H9 (cell line): ENCODE data around the gene PLPPR5. TPM values are rescaled to one million over a fixed set of nuclear protein-coding genes. Genes with fewer than 3 reads are reported as not detected.

ENCODE experiments used
- DNase-seq: peaks from one replicate; pipeline ENCODE4 v3.0.0-alpha.2; 2017
- H2AFZ ChIP-seq: one replicate; pipeline ENCODE4 v1.6.1; 2013; ENCODE audit warnings: mild to moderate bottlenecking, low read length, control low read depth, moderate library complexity
- H2AK5ac ChIP-seq: 2 replicates; pipeline ENCODE4 v1.6.1; 2013; ENCODE audit warnings: low read length, control low read depth, mixed read lengths; ENCODE audit not compliant: insufficient read length
- H2BK120ac ChIP-seq: one replicate; pipeline ENCODE4 v1.6.1; 2013; ENCODE audit warnings: low read depth, mild to moderate bottlenecking, low read length, control low read depth, inconsistent platforms; ENCODE audit not compliant: poor library complexity, severe bottlenecking
- H2BK12ac ChIP-seq: 2 replicates; pipeline ENCODE4 v1.6.1; 2013; ENCODE audit warnings: low read length, control low read depth, mixed read lengths, low read depth; ENCODE audit not compliant: insufficient read length
- H2BK15ac ChIP-seq: 2 replicates; pipeline ENCODE4 v1.6.1; 2013; ENCODE audit warnings: low read depth, low read length, control low read depth
- H2BK20ac ChIP-seq: one replicate; pipeline ENCODE4 v1.6.1; 2013; ENCODE audit warnings: low read depth, mild to moderate bottlenecking, low read length, control low read depth, inconsistent platforms; ENCODE audit not compliant: poor library complexity, severe bottlenecking
- H2BK5ac ChIP-seq: 2 replicates; pipeline ENCODE4 v1.6.1; 2013; ENCODE audit warnings: low read length, control low read depth, mixed read lengths; ENCODE audit not compliant: insufficient read length
- H3K14ac ChIP-seq: 2 replicates; pipeline ENCODE4 v1.6.1; 2013; ENCODE audit warnings: low read length, control low read depth; ENCODE audit not compliant: insufficient read depth
- H3K18ac ChIP-seq: 2 replicates; pipeline ENCODE4 v1.6.1; 2013; ENCODE audit warnings: low read depth, mild to moderate bottlenecking, mixed read lengths, low read length, control low read depth; ENCODE audit not compliant: insufficient read length
- H3K23ac ChIP-seq: 2 replicates; pipeline ENCODE4 v1.6.1; 2013; ENCODE audit warnings: low read length, control low read depth, mixed read lengths, low read depth; ENCODE audit not compliant: insufficient read length
- H3K23me2 ChIP-seq: 2 replicates; pipeline ENCODE4 v1.6.1; 2013; ENCODE audit warnings: low read depth, mild to moderate bottlenecking, mixed read lengths, low read length, control low read depth; ENCODE audit not compliant: insufficient read length, poor library complexity, severe bottlenecking
- H3K27ac ChIP-seq: 2 replicates; pipeline ENCODE4 v1.5.1; 2013; ENCODE audit warnings: low read length, control low read depth, mixed read lengths, low read depth; ENCODE audit not compliant: insufficient read length
- H3K27me3 ChIP-seq: 2 replicates; pipeline ENCODE4 v1.6.1; 2013; ENCODE audit warnings: low read length, control low read depth, inconsistent platforms; ENCODE audit not compliant: insufficient read depth
- H3K4ac ChIP-seq: 2 replicates; pipeline ENCODE4 v1.6.1; 2013; ENCODE audit warnings: low read depth, mild to moderate bottlenecking, control low read depth, inconsistent platforms, low read length, moderate library complexity
- H3K4me1 ChIP-seq: 2 replicates; pipeline ENCODE4 v1.6.1; 2013; ENCODE audit warnings: low read length, control low read depth, inconsistent platforms; ENCODE audit not compliant: insufficient read depth
- H3K4me2 ChIP-seq: 2 replicates; pipeline ENCODE4 v1.6.1; 2013; ENCODE audit warnings: low read length, control low read depth, mixed read lengths; ENCODE audit not compliant: insufficient read length, insufficient read depth
- H3K56ac ChIP-seq: 2 replicates; pipeline ENCODE4 v1.6.1; 2013; ENCODE audit warnings: low read depth, mild to moderate bottlenecking, mixed read lengths, low read length, control low read depth; ENCODE audit not compliant: insufficient read length
- H3K79me1 ChIP-seq: 2 replicates; pipeline ENCODE4 v1.6.1; 2013; ENCODE audit warnings: low read depth, mild to moderate bottlenecking, moderate library complexity, low read length, control low read depth, inconsistent platforms; ENCODE audit not compliant: insufficient read depth, poor library complexity, severe bottlenecking
- H3K79me2 ChIP-seq: 2 replicates; pipeline ENCODE4 v1.6.1; 2013; ENCODE audit warnings: low read length, control low read depth, inconsistent platforms; ENCODE audit not compliant: insufficient read depth
- H3K9ac ChIP-seq: 2 replicates; pipeline ENCODE4 v1.6.1; 2013; ENCODE audit warnings: low read length, control low read depth, mixed read lengths; ENCODE audit not compliant: insufficient read length; ENCODE audit errors: extremely low read depth
- H3K9me3 ChIP-seq: one replicate; pipeline ENCODE4 v1.6.1; 2013; ENCODE audit warnings: low read depth, low read length, inconsistent platforms; ENCODE audit not compliant: control insufficient read depth
- H3T11ph ChIP-seq: one replicate; pipeline ENCODE4 v1.6.1; 2013; ENCODE audit warnings: mild to moderate bottlenecking, low read length, control low read depth, inconsistent platforms
- H4K20me1 ChIP-seq: one replicate; pipeline ENCODE4 v1.6.1; 2013; ENCODE audit not compliant: control insufficient read depth, insufficient read length, insufficient read depth
- H4K5ac ChIP-seq: 2 replicates; pipeline ENCODE4 v1.6.1; 2013; ENCODE audit warnings: low read depth, mild to moderate bottlenecking, mixed read lengths, low read length, control low read depth; ENCODE audit not compliant: insufficient read length
- H4K8ac ChIP-seq: replicated peaks from 2 replicates; pipeline ENCODE4 v1.6.1; 2013; ENCODE audit warnings: low read length, control low read depth, mixed read lengths, low read depth; ENCODE audit not compliant: insufficient read length
- H4K91ac ChIP-seq: 2 replicates; pipeline ENCODE4 v1.6.1; 2013; ENCODE audit warnings: low read depth, mild to moderate bottlenecking, moderate library complexity, mixed read lengths, low read length, control low read depth; ENCODE audit not compliant: insufficient read length
- H3K27ac Mint-ChIP-seq, 3 experiments: 2 replicates in 2 of 3; 3 replicates in 1 of 3; pipeline ENCODE4 v1.8.0; 2020 to 2021; ENCODE audit warnings: mixed read lengths in 3 of 3, mild to moderate bottlenecking in 1 of 3, moderate library complexity in 1 of 3
- H3K27me3 Mint-ChIP-seq: 2 replicates; pipeline ENCODE4 v1.8.0; 2021; ENCODE audit warnings: low read depth, mild to moderate bottlenecking, moderate library complexity, mixed read lengths
- H3K36me3 Mint-ChIP-seq, 3 experiments: 2 replicates in 2 of 3; 3 replicates in 1 of 3; pipeline ENCODE4 v1.8.0; 2020 to 2021; ENCODE audit warnings: low read depth in 3 of 3, mixed read lengths in 3 of 3; ENCODE audit not compliant: insufficient read depth in 1 of 3
- H3K4me1 Mint-ChIP-seq, 2 experiments: 2 replicates each; pipeline ENCODE4 v1.8.0; 2020; ENCODE audit warnings: mixed read lengths in 2 of 2
- H3K4me3 Mint-ChIP-seq, 2 experiments: 2 replicates in 1 of 2; 3 replicates in 1 of 2; pipeline ENCODE4 v1.8.0; 2020 to 2021; ENCODE audit warnings: mild to moderate bottlenecking in 2 of 2, mixed read lengths in 2 of 2, moderate library complexity in 1 of 2
- H3K9me3 Mint-ChIP-seq, 2 experiments: 2 replicates in 1 of 2; 3 replicates in 1 of 2; pipeline ENCODE4 v1.8.0; 2020; ENCODE audit warnings: mild to moderate bottlenecking in 2 of 2, mixed read lengths in 2 of 2, moderate library complexity in 1 of 2
- CTCF ChIP-seq: fragments of 200-600 bp; sonication (generic); conservative IDR thresholded peaks from 3 replicates; pipeline ENCODE4 v1.8.0; 2021; ENCODE audit warnings: antibody characterized with exemption, mild to moderate bottlenecking
- WGBS: extraction: QIAGEN DNeasy Blood & Tissue Kit; methylation state at CpG from one replicate; pipeline ENCODE4 v1.1.7; 2013; ENCODE audit warnings: missing lambda C conversion rate, low lambda C conversion rate, mixed read lengths; ENCODE audit not compliant: insufficient read length; ENCODE audit errors: extremely low coverage; 5-methylcytosine and 5-hydroxymethylcytosine counted together
- total RNA-seq: library from RNA; stranded (reverse); gene quantifications from 2 replicates; pipeline ENCODE4 v1.2.1, GENCODE V29; 2021

The PLPPR5 gene
- total RNA-seq, 1 experiment from 2014 or later: 1.4 TPM

DNA sequence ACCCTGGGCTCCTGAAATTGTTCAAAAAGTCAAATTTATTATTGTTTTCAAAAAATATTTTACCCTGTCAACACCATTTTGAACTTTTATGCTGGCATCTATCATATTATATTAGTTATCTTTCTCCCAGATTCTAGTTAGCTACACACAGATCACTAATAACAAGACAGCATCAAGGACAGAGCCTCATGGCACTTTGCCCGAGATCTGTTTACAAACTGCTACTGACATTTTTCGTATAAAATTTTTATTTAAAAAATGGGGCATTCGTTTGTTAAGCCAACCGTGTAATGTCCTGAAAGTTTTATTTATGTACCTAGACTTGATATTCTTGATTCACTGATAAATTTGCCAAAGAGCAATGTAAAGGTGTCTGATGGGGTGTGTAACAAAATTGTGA, 78.1 kb downstream of the PLPPR5 start:
- DNase-seq: no peak
- H4K91ac ChIP-seq: no peak overlapping the region
- H3K27ac Mint-ChIP-seq: no peak overlapping the region
- no peak overlapping the region for H3K4ac ChIP-seq
- no peak overlapping the region for H3K9ac ChIP-seq
- no peaks in the 10 kb centered on the region for H3K9me3 ChIP-seq
- H3K79me2 ChIP-seq: no peaks in the 10 kb centered on the region
- no peak overlapping the region for H4K5ac ChIP-seq
- H3K18ac ChIP-seq: no peak overlapping the region
- H2AK5ac ChIP-seq: no peak overlapping the region
- no peaks in the 10 kb centered on the region; the same call in 1 of the 2 replicates for H3K4me1 ChIP-seq
- H3K36me3 Mint-ChIP-seq: no peaks in the 10 kb centered on the region; a peak in 1 of 7 replicates
- no peak overlapping the region for H2BK120ac ChIP-seq
- no peaks in the 10 kb centered on the region for H4K20me1 ChIP-seq
- no peaks in the 10 kb centered on the region for H3K9me3 Mint-ChIP-seq
- H3K27ac ChIP-seq: no peak overlapping the region
- no peaks in the 10 kb centered on the region for H3K27me3 Mint-ChIP-seq
- no CpG with 5 or more reads among the region's 4 CpGs for WGBS
- TF ChIP-seq CTCF: no peak
- H3T11ph ChIP-seq: no peak overlapping the region
- no peak overlapping the region for H3K4me3 Mint-ChIP-seq
- H3K56ac ChIP-seq: no peak overlapping the region
- peaks cover 2 to 5% of the 10 kb centered on the region in 2 experiments; a peak in 3 of 4 replicates for H3K4me1 Mint-ChIP-seq
- no peak overlapping the region for H2BK15ac ChIP-seq
- H3K23ac ChIP-seq: no peak overlapping the region
- H2AFZ ChIP-seq: no peak overlapping the region
- H3K23me2 ChIP-seq: no peaks in the 10 kb centered on the region
- H3K4me2 ChIP-seq: no peak overlapping the region
- H3K27me3 ChIP-seq: no peaks in the 10 kb centered on the region
- no peak overlapping the region for H2BK20ac ChIP-seq
- no peak overlapping the region for H2BK5ac ChIP-seq
- H3K79me1 ChIP-seq: no peaks in the 10 kb centered on the region
- H3K14ac ChIP-seq: no peak overlapping the region
- no peak overlapping the region for H4K8ac ChIP-seq
- H2BK12ac ChIP-seq: no peak overlapping the region
